Measurements from ENCODE around the gene LRRIQ3.
A peak's percentile ranks its signal among the peaks of the same experiment; 100 is the strongest.

The LRRIQ3 gene

DNA sequence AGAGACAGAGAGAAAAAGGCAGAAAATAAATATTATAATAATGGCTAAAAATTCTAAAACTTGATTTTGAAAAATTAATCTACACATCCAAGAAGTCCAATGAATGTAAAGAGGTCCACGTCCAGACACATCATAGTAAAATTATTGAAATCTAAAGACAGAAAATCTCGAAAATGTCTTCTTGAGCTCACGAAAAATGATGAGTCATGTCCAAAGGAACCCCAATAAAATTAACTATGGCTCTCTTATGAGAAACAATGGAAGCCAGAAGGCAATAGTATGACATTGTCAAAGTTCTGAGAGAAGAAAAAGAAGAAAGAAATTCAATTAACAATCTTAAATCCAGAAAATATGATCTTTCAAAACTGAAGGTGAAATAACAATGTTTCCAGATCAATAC, 84.6 kb downstream of the LRRIQ3 start:
- DNase-seq (ENCODE audit: low spot score): no peak

GRCh38 chr1:74107394-74107793, 90.6 kb downstream of the LRRIQ3 start:
- no peak for DNase-seq (ENCODE audit: low spot score)

GRCh38 chr1:74091371-74091770, 106.6 kb downstream of the LRRIQ3 start:
- no peak for DNase-seq (ENCODE audit: low spot score)

- no peak for DNase-seq (ENCODE audit: low spot score)
Measured at GRCh38 chr1:74083128-74083527, 114.8 kb downstream of the LRRIQ3 start.

- no peak for DNase-seq (ENCODE audit: low spot score)
Measured at GRCh38 chr1:74065081-74065480, 132.9 kb downstream of the LRRIQ3 start.

- DNase-seq (ENCODE audit: low spot score): no peak
Measured at GRCh38 chr1:74057719-74058118, 140.3 kb downstream of the LRRIQ3 start.

DNA sequence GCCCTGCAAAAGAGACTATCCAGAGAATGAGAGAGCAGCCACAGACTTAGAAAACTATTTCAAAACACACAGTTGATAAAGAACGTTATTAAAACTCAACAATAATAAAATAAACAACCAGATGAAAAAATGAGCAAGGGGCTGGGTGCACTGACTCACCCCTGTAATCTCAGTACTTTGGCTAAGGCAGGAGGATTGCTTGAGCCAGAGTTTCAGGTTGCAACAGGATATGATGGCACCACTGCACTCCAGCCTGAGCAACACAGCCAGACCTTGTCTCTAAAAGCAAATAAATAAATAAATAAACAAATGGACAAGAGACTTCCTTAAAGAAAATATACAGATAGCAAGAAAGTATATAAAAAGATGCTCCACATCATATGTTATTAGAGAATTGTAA, 144.6 kb downstream of the LRRIQ3 start:
- DNase-seq (ENCODE audit: low spot score): no peak

GRCh38 chr1:74050386-74050785, 147.6 kb downstream of the LRRIQ3 start:
- no peak for DNase-seq (ENCODE audit: low spot score)

DNA sequence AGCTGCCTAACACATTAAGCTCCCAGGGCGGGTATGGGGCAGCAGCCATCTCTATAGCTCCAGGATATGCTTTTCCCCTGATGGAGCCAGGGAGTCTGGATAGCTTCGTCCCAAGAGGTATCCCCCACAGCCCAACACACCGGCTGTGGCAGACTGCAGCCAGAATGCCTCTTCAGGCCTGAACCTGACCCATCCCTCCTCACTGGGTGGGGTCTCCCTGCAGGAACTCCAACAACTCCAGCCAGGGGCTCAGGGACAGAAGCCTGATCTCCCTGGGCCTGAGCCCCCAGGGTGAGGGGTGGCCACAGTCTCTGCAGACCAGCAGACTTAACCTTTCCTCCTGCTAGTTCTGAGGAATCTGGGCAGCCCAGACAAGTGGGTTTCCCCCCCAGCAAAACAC, 159.9 kb downstream of the LRRIQ3 start:
- DNase-seq (ENCODE audit: low spot score): no peak

- DNase-seq (ENCODE audit: low spot score): no peak
Measured at GRCh38 chr1:74012583-74012982, 185.4 kb downstream of the LRRIQ3 start.

DNA sequence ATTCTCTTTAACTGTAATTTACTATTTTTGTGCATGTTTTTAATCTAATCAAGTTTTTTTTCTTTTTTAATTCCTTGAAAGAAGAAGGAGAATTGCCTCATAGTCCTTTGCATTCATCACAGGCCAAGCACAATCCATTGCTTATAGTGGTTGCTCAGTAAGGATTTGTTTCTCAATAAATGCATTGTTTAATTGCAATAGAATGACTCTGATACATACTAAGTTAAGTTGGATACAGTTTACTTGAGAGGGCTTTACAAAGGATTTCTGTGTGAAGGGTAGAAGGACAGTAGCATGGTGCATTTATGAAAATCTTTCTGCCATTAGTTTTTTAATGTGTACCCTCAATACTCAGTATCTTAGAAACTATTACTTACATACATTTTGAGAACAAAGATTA, 186.2 kb downstream of the LRRIQ3 start:
- DNase-seq (ENCODE audit: low spot score): peak; percentile 11

DNA sequence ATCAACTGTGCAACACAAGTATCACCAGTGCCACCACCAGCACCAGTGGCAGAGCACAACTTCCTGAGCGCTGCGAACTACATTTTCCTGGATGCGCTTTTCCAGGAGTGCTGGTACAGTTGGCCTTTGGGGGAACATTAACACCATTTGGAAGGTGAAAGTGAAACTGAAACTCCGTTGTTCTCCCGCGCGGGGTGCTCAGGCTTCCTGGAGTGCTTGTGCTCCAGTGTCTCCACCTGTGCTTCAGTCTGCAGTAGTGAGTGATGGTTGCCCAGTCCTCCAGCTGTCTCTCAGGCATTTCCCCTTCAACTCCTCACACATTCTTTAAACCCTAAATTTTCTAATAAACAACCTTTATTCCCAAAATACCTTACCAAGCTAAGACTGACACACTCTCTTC, 187.8 kb downstream of the LRRIQ3 start:
- no peak for DNase-seq (ENCODE audit: low spot score)

DNA sequence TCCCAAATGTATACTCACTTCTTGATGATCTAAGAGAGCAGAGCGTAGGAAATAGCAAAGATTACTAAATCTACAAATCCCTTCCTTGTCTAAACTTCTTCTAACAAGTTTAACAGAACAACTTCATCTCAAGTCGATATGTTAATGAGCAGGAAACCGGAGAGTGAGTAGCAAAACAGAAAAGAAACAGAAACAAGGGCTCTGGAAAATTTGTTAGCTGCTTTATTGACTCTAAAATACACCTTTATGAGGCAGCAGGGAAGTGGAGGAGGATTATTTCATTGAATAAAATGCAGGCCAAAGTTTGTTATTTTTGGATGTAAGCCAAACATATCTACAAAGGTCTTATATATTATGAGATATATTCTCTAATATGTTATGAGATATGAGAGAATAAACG, 192.4 kb downstream of the LRRIQ3 start:
- no peak for DNase-seq (ENCODE audit: low spot score)

- DNase-seq (ENCODE audit: low spot score): no peak
Measured at GRCh38 chr1:74003806-74004205, 194.2 kb downstream of the LRRIQ3 start.

- peak; percentile 79 for DNase-seq (ENCODE audit: low spot score)
Measured at GRCh38 chr1:73998348-73998959, 199.5 kb downstream of the LRRIQ3 start.

DNA sequence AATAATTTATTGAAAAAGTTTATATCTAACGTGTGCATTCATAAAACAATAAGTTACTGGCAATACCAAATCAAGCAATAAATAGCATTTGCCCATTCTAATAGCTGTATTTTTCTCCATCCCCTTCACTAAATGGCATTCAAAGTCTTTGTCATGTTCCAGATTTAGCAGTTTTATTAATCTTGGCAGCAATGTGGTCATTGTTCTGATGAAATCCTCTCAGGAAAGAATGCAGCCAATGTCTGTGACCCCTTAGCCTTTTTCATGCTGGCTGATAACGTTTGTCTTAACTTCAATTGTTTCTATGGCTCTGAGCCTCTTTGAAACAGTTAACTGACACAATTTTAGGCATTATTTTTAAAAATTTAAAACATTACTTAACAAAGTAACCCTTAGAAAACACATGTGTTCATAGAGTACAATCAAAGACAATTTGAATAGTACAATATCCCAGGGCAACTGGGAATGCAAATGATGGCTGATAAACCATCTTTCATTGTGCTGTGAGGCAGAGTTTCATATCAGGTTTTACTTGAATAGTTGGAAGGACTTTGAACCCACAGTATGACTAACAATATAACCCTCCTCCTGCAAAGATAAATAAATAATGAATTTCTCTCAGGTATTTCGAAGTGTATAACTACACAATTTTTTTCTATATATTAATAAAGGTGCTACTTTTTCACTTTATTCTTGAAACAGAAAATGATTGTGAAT, 217.5 kb downstream of the LRRIQ3 start:
- peak; percentile 73 for DNase-seq (ENCODE audit: low spot score)

- peak; percentile 22 for DNase-seq (ENCODE audit: low spot score)
Measured at GRCh38 chr1:73979684-73980083, 218.3 kb downstream of the LRRIQ3 start.

GRCh38 chr1:73978964-73979363, 219.0 kb downstream of the LRRIQ3 start:
- no peak for DNase-seq (ENCODE audit: low spot score)
